Measurements from ENCODE around the gene VAPA. TPM values are rescaled to one million over a fixed set of nuclear protein-coding genes. Genes with fewer than 3 reads are reported as not detected.

The VAPA gene
- total and polyA plus RNA-seq, 3 donors from 2014 or later, result 177 to 224 (median 180) TPM

GRCh38 chr18:9913151-9913525, 678 bp upstream of the VAPA start:
- intact Hi-C loops (cut with DNase I; ENCODE audit: low total_unique reads), result no loop called here
- TF ChIP-seq CTCF (IDR thresholded peaks at IDR 0.05), result no peak
- no peak for TF ChIP-seq POLR2A (IDR thresholded peaks at IDR 0.05)

GRCh38 chr18:9914334-9914583, 443 bp downstream of the VAPA start:
- H3K36me3 ChIP-seq (ENCODE audit: low read depth, missing control alignments), result no peaks in the 10 kb centered on the region
- H3K4me3 ChIP-seq, result peak overlapping the region; percentile 96
- peak overlapping the region; percentile 100 for H3K27ac ChIP-seq
- TF ChIP-seq POLR2A (IDR thresholded peaks at IDR 0.05), result no peak
- no peak for TF ChIP-seq CTCF (IDR thresholded peaks at IDR 0.05)
- intact Hi-C loops (cut with DNase I; ENCODE audit: low total_unique reads), result no loop called here
- no peaks in the 10 kb centered on the region for H3K27me3 ChIP-seq
- DNase-seq, result no peak
- H3K9me3 ChIP-seq, result no peaks in the 10 kb centered on the region
- H3K4me1 ChIP-seq, result peaks cover 31% of the 10 kb centered on the region
- 0% methylated on average over 34 of the region's 35 CpGs; no CpG with 5 or more reads in 1 of the 2 donors for WGBS, 2 donors

More at GRCh38 chr18:9913151-9913525, 678 bp upstream of the VAPA start:
- Histone ChIP-seq H3K27me3 (no peaks in the 10 kb centered on the region), H3K27ac (peak overlapping the region; percentile 100), H3K4me3 (peak overlapping the region; percentile 96), H3K9me3 (no peaks in the 10 kb centered on the region), H3K4me1 (peaks cover 23% of the 10 kb centered on the region), H3K36me3 (ENCODE audit: low read depth, missing control alignments) (no peaks in the 10 kb centered on the region)
- DNase-seq, result no peak
- WGBS, 2 donors, result 5 to 7% methylated on average over 12 of the region's 12 CpGs

DNA sequence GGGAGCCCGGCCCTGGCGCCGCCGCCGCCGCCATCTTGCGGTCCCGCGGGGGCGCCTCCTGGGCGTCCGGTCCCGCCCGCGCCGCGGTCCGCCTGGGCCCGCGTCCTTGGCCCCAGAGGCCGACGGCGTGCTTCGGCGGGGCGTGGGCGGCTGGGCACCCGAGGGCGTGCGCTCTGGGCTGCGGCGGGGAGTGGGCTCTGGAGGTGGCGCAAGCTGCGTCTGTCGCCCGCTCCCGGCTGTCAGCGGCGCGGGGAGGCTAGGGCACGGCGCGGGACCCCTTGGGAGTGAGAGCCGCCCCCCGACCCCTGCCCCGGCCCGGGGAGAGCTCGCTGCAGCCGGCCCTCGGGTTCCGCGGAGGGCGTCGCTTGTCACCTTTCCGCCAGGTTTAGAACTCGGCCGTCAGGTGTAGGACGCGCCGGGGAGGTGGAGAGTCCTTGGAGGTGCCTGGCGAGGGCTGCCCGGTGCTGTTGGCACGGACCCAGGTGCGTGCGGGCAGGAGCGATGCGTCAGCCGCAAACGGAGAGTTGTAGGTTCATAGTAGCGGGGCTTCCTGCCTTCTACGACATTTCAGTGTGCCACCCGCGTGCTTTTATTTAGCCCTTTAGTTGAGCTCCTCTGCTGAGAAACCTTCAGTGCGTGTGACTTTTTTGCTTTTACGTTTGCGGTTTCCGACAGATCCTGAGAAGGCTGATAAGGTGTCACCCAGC, 921 bp downstream of the VAPA start:
- Histone ChIP-seq H3K4me3 (peak overlapping the region; percentile 96), H3K27me3 (no peaks in the 10 kb centered on the region), H3K27ac (peak overlapping the region; percentile 95 to 100), H3K36me3 (ENCODE audit: low read depth, missing control alignments) (no peaks in the 10 kb centered on the region), H3K9me3 (no peaks in the 10 kb centered on the region), H3K4me1 (peaks cover 36% of the 10 kb centered on the region)
- no peak for TF ChIP-seq CTCF (IDR thresholded peaks at IDR 0.05)
- TF ChIP-seq POLR2A (IDR thresholded peaks at IDR 0.05), result no peak
- 0% methylated on average over 10 to 49 of the region's 77 CpGs for WGBS, 2 donors
- peak; percentile 80 for DNase-seq
- intact Hi-C loops (cut with DNase I; ENCODE audit: low total_unique reads), result no loop called here

DNA sequence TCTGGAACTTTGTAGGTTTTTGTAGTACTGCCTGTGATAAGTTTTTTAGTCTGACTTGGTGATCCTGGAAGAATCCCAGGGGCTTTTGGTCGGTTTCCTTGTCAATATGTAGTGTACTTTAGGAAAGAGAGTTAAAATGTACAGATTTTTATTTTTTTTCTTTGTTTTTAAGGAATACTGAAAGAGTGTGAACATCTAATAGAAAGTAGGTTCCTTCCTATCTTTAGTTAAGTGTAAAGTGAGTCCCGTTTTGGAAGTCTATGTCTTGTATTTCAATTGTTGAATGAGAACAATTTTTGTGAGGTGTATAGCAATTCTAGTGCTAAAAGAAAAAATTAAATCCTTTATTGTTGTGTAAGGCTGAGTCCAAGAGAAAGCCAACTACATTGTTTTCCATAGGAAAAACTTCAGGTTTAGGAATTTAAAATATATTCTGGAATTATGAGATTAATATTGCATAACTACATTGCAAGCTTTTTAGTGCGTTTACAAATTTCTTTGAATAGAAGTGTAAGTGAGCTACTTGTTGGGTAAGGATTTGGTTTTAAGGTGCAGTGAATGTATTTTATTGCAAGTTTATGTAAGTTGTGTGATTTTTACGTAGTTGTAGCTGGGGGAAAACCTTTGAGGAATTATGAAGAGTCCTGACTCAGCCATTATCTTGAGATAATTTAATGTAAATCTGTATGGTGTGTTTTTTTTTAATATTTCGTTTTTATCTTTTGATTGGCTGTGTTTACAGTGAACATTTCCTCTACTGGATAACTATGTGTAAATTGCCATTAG, 1.7 kb downstream of the VAPA start:
- H3K4me3 ChIP-seq, result peak overlapping the region; percentile 96
- peak overlapping the region; percentile 95 to 100 for H3K27ac ChIP-seq
- no peak for DNase-seq
- WGBS, 2 donors, result 8 to 10% methylated on average over 5 of the region's 5 CpGs
- no peaks in the 10 kb centered on the region for H3K27me3 ChIP-seq
- intact Hi-C loops (cut with DNase I; ENCODE audit: low total_unique reads), result no loop called here
- no peaks in the 10 kb centered on the region for H3K9me3 ChIP-seq
- TF ChIP-seq CTCF (IDR thresholded peaks at IDR 0.05) (no peak), POLR2A (IDR thresholded peaks at IDR 0.05) (no peak)
- no peaks in the 10 kb centered on the region for H3K36me3 ChIP-seq (ENCODE audit: low read depth, missing control alignments)
- peaks cover 38% of the 10 kb centered on the region for H3K4me1 ChIP-seq
